ENCODE measurements around the gene MIXL1.

- TF ChIP-seq CTCF (tag by site-specific recombination; IDR thresholded peaks at IDR 0.05) (no peak), ZNF133 (tag by site-specific recombination; IDR thresholded peaks at IDR 0.05) (no peak), ZNF114 (tag by site-specific recombination; IDR thresholded peaks at IDR 0.05) (no peak), ZNF138 (tag by site-specific recombination; IDR thresholded peaks at IDR 0.05; ENCODE audit: borderline replicate concordance) (no peak), WT1 (tag by site-specific recombination; IDR thresholded peaks at IDR 0.05) (no peak), ZBTB6 (tag by site-specific recombination; IDR thresholded peaks at IDR 0.05) (no peak), REST (tag by site-specific recombination; IDR thresholded peaks at IDR 0.05) (no peak), MEIS1 (CRISPR knock-in tag; IDR thresholded peaks at IDR 0.05; ENCODE audit: borderline replicate concordance) (no peak), ZNF223 (tag by site-specific recombination; IDR thresholded peaks at IDR 0.05) (no peak), ZNF292 (tag by site-specific recombination; IDR thresholded peaks at IDR 0.05; ENCODE audit: borderline replicate concordance, low read depth) (no peak), TRIM28 (IDR thresholded peaks at IDR 0.05; ENCODE audit: borderline replicate concordance, low read length) (no peak), ZNF530 (tag by site-specific recombination; IDR thresholded peaks at IDR 0.05; ENCODE audit: low read depth) (no peak), ZSCAN30 (tag by site-specific recombination; IDR thresholded peaks at IDR 0.05) (no peak), ZNF2 (tag by site-specific recombination; IDR thresholded peaks at IDR 0.05) (no peak)
These were observed 31.9 kb downstream of the MIXL1 start for GRCh38 chr1:226255380-226255779.
